GM12801 (cell line): ENCODE data around the gene STXBP2.

Source experiments
- CTCF ChIP-seq: IDR thresholded peaks from one replicate; pipeline ENCODE4 v1.5.1; 2011; ENCODE audit warnings: control low read depth; ENCODE audit not compliant: insufficient read length; ENCODE audit errors: extremely low read depth

STXBP2 gene

GRCh38 chr19:7655581-7655980 lies 18.7 kb downstream of the STXBP2 start:
- no peak for TF ChIP-seq CTCF

GRCh38 chr19:7657131-7657751 lies 20.3 kb downstream of the STXBP2 start:
- TF ChIP-seq CTCF, result no peak

GRCh38 chr19:7658219-7658686 lies 21.3 kb downstream of the STXBP2 start:
- TF ChIP-seq CTCF, result no peak

- no peak for TF ChIP-seq CTCF
Measured at GRCh38 chr19:7661744-7662538, 25.0 kb downstream of the STXBP2 start.

GRCh38 chr19:7662657-7663056 lies 25.7 kb downstream of the STXBP2 start:
- TF ChIP-seq CTCF, result no peak

GRCh38 chr19:7663706-7664105 lies 26.8 kb downstream of the STXBP2 start:
- TF ChIP-seq CTCF, result no peak

- no peak for TF ChIP-seq CTCF
Measured at GRCh38 chr19:7665076-7665475, 28.2 kb downstream of the STXBP2 start.
